ENCODE results near the gene ARL6IP4. TPM values are rescaled to one million over a fixed set of nuclear protein-coding genes. Genes with fewer than 3 reads are reported as not detected.

The ARL6IP4 gene
- total RNA-seq, 1 donor from 2014 or later: 156 TPM

DNA sequence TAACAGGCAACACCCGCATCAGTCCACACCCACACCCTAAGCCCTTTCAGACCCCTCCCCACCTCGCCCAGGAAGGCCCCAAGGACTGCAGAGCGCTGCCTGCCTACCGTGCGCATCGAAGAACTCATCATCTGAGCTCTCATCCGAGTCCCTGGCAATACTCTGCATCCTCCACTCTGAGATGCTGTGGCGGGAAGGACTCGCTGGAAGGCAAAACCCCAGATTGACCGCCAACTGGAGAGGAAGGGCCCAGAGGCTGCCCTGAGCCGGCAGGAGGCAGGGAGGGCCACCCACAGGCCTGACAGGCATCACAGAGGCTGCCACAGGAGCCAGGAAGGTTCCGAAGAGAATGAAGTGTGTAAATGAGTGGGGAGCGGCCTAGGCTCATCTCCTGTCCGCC, 23.8 kb downstream of the ARL6IP4 start:
- H3K27me3 ChIP-seq (ENCODE audit: low read depth): no peaks in the 10 kb centered on the region
- no peaks in the 10 kb centered on the region for H3K9me3 ChIP-seq (replicated peaks)
- TF ChIP-seq, protein P1, sequence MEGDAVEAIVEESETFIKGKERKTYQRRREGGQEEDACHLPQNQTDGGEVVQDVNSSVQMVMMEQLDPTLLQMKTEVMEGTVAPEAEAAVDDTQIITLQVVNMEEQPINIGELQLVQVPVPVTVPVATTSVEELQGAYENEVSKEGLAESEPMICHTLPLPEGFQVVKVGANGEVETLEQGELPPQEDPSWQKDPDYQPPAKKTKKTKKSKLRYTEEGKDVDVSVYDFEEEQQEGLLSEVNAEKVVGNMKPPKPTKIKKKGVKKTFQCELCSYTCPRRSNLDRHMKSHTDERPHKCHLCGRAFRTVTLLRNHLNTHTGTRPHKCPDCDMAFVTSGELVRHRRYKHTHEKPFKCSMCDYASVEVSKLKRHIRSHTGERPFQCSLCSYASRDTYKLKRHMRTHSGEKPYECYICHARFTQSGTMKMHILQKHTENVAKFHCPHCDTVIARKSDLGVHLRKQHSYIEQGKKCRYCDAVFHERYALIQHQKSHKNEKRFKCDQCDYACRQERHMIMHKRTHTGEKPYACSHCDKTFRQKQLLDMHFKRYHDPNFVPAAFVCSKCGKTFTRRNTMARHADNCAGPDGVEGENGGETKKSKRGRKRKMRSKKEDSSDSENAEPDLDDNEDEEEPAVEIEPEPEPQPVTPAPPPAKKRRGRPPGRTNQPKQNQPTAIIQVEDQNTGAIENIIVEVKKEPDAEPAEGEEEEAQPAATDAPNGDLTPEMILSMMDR (IDR thresholded peaks at IDR 0.05; ENCODE audit: borderline replicate concordance): no peak
- H3K4me1 ChIP-seq: no peaks in the 10 kb centered on the region
- intact Hi-C loops (cut with micrococcal nuclease): no loop called here
- H3K36me3 ChIP-seq: peaks cover 68% of the 10 kb centered on the region
- H3K4me3 ChIP-seq: no peak overlapping the region
- H3K27ac ChIP-seq (replicated peaks): no peak overlapping the region
- DNase-seq: no peak

DNA sequence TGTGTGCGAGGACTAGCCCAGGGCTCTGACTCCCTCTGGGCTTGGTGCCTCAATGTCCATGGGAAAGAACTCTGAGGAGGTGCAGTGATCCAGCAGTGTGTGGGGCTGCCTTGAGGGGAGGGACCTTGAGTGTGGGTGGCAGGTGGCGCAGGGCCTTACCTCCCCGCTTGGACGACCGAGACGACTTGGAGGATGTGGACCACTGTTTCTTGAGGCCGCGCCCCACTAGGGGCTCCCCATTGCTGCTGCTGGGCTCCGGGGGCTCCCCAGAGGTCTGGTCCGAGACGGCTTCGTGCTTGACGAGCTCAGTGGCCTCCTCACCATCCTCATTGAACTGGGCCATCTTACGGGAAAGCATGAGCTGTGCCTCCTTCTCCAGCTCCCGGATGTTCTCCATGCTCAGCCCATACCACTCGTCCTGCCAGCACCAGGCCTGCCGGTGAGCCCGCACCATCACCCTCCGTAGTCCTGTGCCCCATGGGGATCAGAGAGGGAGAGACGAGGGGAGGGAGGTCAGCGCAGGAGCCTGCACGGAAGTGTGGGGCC, 24.7 kb downstream of the ARL6IP4 start:
- Histone ChIP-seq H3K4me3 (no peak overlapping the region), H3K27me3 (ENCODE audit: low read depth) (no peaks in the 10 kb centered on the region), H3K27ac (replicated peaks) (no peak overlapping the region), H3K9me3 (replicated peaks) (no peaks in the 10 kb centered on the region), H3K4me1 (no peaks in the 10 kb centered on the region), H3K36me3 (peaks cover 68% of the 10 kb centered on the region)
- intact Hi-C loops (cut with micrococcal nuclease): no loop called here
- DNase-seq: no peak
- TF ChIP-seq, protein P1 (IDR thresholded peaks at IDR 0.05; ENCODE audit: borderline replicate concordance): no peak

DNA sequence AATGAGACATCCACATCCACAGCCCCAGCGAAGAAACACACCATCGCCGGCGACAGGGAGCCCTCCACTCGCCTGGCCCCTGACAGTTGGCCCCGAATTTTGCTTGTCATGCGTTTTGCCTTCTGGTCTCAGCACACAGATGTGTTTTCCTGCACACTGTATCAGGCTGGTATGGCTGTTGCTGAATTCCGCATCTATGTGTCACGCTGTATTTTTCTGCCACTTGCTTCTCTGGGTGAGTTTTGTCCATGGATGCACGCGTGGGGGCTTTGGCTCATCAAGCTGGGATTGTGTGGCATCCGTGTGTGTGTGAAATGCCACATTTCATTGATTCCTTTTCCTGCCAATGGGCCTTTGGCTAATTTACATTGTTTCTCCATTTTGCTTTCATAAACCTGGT, 26.5 kb downstream of the ARL6IP4 start:
- Histone ChIP-seq H3K4me1 (no peaks in the 10 kb centered on the region), H3K4me3 (no peak overlapping the region), H3K36me3 (peaks cover 70% of the 10 kb centered on the region), H3K27ac (replicated peaks) (no peak overlapping the region), H3K27me3 (ENCODE audit: low read depth) (no peaks in the 10 kb centered on the region), H3K9me3 (replicated peaks) (no peaks in the 10 kb centered on the region)
- DNase-seq: no peak
- intact Hi-C loops (cut with micrococcal nuclease): no loop called here
- TF ChIP-seq, protein P1 (IDR thresholded peaks at IDR 0.05; ENCODE audit: borderline replicate concordance): no peak

DNA sequence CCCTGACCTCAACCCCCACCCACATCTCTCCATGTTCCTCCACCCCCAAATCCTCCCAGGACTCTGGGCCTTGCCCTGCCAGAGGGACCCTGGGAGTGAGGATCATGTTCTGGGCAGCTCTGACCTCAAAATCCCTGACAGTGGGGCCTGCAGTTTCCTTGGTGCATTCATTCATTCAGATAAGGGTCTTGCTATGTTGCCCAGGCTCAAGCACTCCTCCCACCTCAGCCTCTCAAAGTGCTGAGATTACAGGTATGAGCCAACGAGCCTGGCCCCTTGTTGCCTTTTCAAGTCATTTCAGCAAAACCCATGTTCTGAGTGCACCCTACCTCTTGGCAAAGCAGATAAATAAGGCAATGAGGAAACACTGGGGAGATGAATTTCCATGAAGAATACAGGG, 29.6 kb downstream of the ARL6IP4 start:
- H3K36me3 ChIP-seq: peaks cover 73% of the 10 kb centered on the region

DNA sequence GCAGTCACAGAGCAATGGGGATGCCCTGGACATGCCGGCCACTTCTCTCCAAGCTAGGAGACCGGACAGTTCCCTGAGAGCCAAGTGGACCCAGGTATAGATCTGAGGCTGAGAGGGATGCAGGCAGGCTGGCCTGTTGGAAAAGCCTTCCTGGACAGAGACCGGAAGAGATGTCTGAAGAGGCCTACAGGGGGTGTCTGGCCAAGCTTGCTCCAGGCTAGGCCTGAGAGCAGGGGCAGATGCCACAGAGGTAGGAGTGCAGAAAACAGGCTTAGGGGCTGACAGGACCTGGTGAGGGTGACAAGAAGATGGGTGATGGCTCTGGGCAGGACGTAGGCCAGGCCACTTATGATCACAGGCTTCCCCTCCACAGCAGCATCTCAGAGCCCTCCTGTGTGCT, 30.2 kb downstream of the ARL6IP4 start:
- TF ChIP-seq, protein P1 (IDR thresholded peaks at IDR 0.05; ENCODE audit: borderline replicate concordance): no peak
- H3K9me3 ChIP-seq (replicated peaks): no peaks in the 10 kb centered on the region
- no peak overlapping the region for H3K4me3 ChIP-seq
- peaks cover 7% of the 10 kb centered on the region for H3K4me1 ChIP-seq
- H3K36me3 ChIP-seq: peaks cover 68% of the 10 kb centered on the region
- no peak for DNase-seq
- intact Hi-C loops (cut with micrococcal nuclease): no loop called here
- no peaks in the 10 kb centered on the region for H3K27me3 ChIP-seq (ENCODE audit: low read depth)
- H3K27ac ChIP-seq (replicated peaks): no peak overlapping the region

More for the DNA sequence above, 29.6 kb downstream of the ARL6IP4 start:
- no peak for DNase-seq
- H3K4me1 ChIP-seq: peaks cover 7% of the 10 kb centered on the region
- H3K4me3 ChIP-seq: no peak overlapping the region
- TF ChIP-seq, protein P1 (IDR thresholded peaks at IDR 0.05; ENCODE audit: borderline replicate concordance): no peak
- H3K9me3 ChIP-seq (replicated peaks): no peaks in the 10 kb centered on the region
- no peak overlapping the region for H3K27ac ChIP-seq (replicated peaks)
- intact Hi-C loops (cut with micrococcal nuclease): no loop called here
- H3K27me3 ChIP-seq (ENCODE audit: low read depth): no peaks in the 10 kb centered on the region
